SU-DHL-6 (cell line): ENCODE results near the gene HIVEP2.

Source experiments
- H2AFZ ChIP-seq: fragments of 200-600 bp; sonication (generic); 2 replicates; pipeline ENCODE4 v1.6.1; 2014; ENCODE audit warnings: low read depth, mild to moderate bottlenecking, moderate library complexity, mixed read lengths, antibody characterized with exemption, low read length; ENCODE audit not compliant: severe bottlenecking
- H3F3A ChIP-seq: fragments of 200-600 bp; shearing (Covaris generic); 2 replicates; pipeline ENCODE4 v1.6.0; 2016; ENCODE audit warnings: antibody characterized with exemption, mild to moderate bottlenecking; ENCODE audit not compliant: insufficient read depth
- H3K27ac ChIP-seq: fragments of 200-600 bp; sonication (generic); 2 replicates; pipeline ENCODE4 v1.5.1; 2016; ENCODE audit warnings: low read depth, mild to moderate bottlenecking, low read length, moderate library complexity, mixed read lengths
- H3K27me3 ChIP-seq: fragments of 200-600 bp; sonication (generic), shearing (Covaris generic); 2 replicates; pipeline ENCODE4 v1.6.0; 2014; ENCODE audit warnings: mild to moderate bottlenecking, low read length
- H3K36me3 ChIP-seq: fragments of 200-600 bp; sonication (generic); 2 replicates; pipeline ENCODE4 v1.6.1; 2014; ENCODE audit warnings: mild to moderate bottlenecking, low read length, mixed read lengths
- H3K4me2 ChIP-seq: fragments of 300-600, 200-600 bp; shearing (Covaris generic), sonication (generic); 2 replicates; pipeline ENCODE4 v1.6.0; 2014; ENCODE audit warnings: low read length, low read depth, mild to moderate bottlenecking; ENCODE audit not compliant: poor library complexity, severe bottlenecking
- H3K4me3 ChIP-seq: fragments of 200-600 bp; sonication (generic); 2 replicates; pipeline ENCODE4 v1.5.1; 2014; ENCODE audit warnings: antibody characterized with exemption, low read length, mild to moderate bottlenecking, mixed read lengths; ENCODE audit not compliant: insufficient read depth, poor library complexity, severe bottlenecking
- H3K79me2 ChIP-seq: fragments of 200-600 bp; sonication (generic); 2 replicates; pipeline ENCODE4 v1.6.1; 2014; ENCODE audit warnings: mild to moderate bottlenecking, low read length, moderate library complexity; ENCODE audit not compliant: insufficient read depth
- H3K9ac ChIP-seq: fragments of 200-600 bp; sonication (generic); 2 replicates; pipeline ENCODE4 v1.7.0; 2014; ENCODE audit warnings: mild to moderate bottlenecking, low read length
- H3K9me2 ChIP-seq: fragments of 200-600 bp; sonication (generic); replicated peaks from 2 replicates; pipeline ENCODE4 v1.6.1; 2014; ENCODE audit warnings: low read length; ENCODE audit not compliant: insufficient read depth
- H3K9me3 ChIP-seq: fragments of 200-600 bp; sonication (generic); 2 replicates; pipeline ENCODE4 v1.6.1; 2014; ENCODE audit warnings: low read length, mixed read lengths; ENCODE audit not compliant: insufficient read depth
- H4K20me1 ChIP-seq: fragments of 200-600 bp; sonication (generic); 2 replicates; pipeline ENCODE4 v1.6.1; 2014; ENCODE audit warnings: low read depth, mild to moderate bottlenecking, antibody characterized with exemption, low read length, moderate library complexity, mixed read lengths
- CTCF ChIP-seq: fragments of 200-600 bp; sonication (generic); IDR thresholded peaks from one replicate; pipeline ENCODE4 v1.5.1; 2017; ENCODE audit warnings: antibody characterized with exemption, mild to moderate bottlenecking, low read length, moderate library complexity; ENCODE audit not compliant: insufficient read depth, poor library complexity, severe bottlenecking
- EZH2phosphoT487 ChIP-seq: fragments of 200-600 bp; sonication (generic), shearing (Covaris generic); conservative IDR thresholded peaks from 2 replicates; pipeline ENCODE4 v1.6.1; 2018; ENCODE audit warnings: mild to moderate bottlenecking, antibody characterized with exemption, low read length, moderate library complexity, mixed read lengths

HIVEP2 gene

DNA sequence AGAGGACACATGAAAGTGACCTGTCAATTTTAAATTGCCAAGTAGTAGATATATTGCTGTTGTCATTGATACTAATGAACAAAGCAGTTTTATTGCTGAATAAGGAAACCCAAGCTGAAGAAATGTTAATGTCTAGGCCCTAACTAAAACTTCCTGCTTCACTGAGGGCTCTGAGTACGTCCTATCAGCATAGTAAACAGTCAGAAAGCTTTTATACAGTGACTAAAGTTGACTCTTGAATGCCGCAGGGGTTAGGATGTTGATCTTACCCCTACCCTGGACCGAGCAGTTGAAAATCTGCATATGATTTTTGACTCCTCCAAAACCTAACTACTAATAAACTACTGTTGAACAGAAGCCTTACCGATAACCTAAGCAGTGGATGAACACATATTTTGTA lies 149.0 kb downstream of the HIVEP2 start:
- Histone ChIP-seq H3K9me3 (no peaks in the 10 kb centered on the region), H3K36me3 (0 out of 2 replicates have a peak, but pooled peaks cover 2% of the 10 kb centered on the region), H4K20me1 (no peaks in the 10 kb centered on the region), H3K79me2 (no peaks in the 10 kb centered on the region), H3K9ac (no peak overlapping the region), H3K27ac (no peak overlapping the region), H2AFZ (no peak overlapping the region), H3K4me3 (no peak overlapping the region), H3K4me2 (no peak overlapping the region), H3K9me2 (no peaks in the 10 kb centered on the region), H3K27me3 (no peaks in the 10 kb centered on the region), H3F3A (no peaks in the 10 kb centered on the region)
- TF ChIP-seq EZH2phosphoT487, result no peak
- no peak for TF ChIP-seq CTCF

- Histone ChIP-seq H4K20me1 (no peaks in the 10 kb centered on the region), H2AFZ (no peak overlapping the region), H3K36me3 (no peaks in the 10 kb centered on the region), H3K9me3 (no peaks in the 10 kb centered on the region), H3K9me2 (no peaks in the 10 kb centered on the region), H3K79me2 (no peaks in the 10 kb centered on the region), H3K27me3 (no peaks in the 10 kb centered on the region), H3K4me2 (no peak overlapping the region), H3F3A (no peaks in the 10 kb centered on the region), H3K4me3 (no peak overlapping the region), H3K9ac (no peak overlapping the region), H3K27ac (no peak overlapping the region)
- TF ChIP-seq CTCF, result no peak
- TF ChIP-seq EZH2phosphoT487, result no peak
Observed at GRCh38 chr6:142794424-142794823, 150.6 kb downstream of the HIVEP2 start.

DNA sequence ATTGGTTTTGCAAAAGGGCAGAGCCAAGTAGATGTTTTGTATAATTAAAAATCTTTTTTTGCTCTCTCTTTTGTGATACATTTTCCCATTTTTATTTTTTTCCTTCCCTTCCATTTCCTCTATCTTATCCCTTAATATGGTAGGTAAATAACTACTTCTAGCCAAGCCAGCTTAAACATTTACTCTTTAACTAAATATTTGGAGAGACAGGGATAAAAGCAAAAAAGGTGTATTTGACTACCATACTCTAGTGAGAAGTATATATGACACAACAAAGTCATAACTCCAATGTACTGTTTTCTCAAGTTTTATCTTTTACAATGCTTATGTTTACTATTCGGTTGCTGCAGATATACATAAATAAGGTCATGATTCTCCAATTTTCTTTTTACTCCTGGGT lies 154.7 kb downstream of the HIVEP2 start:
- no peaks in the 10 kb centered on the region for H3K9me2 ChIP-seq
- no peaks in the 10 kb centered on the region for H4K20me1 ChIP-seq
- no peaks in the 10 kb centered on the region for H3F3A ChIP-seq
- no peak overlapping the region for H3K9ac ChIP-seq
- H3K27ac ChIP-seq, result no peak overlapping the region
- H3K4me2 ChIP-seq, result no peak overlapping the region
- no peaks in the 10 kb centered on the region for H3K27me3 ChIP-seq
- TF ChIP-seq CTCF (no peak), EZH2phosphoT487 (no peak)
- H3K79me2 ChIP-seq, result no peaks in the 10 kb centered on the region
- H2AFZ ChIP-seq, result no peak overlapping the region
- H3K9me3 ChIP-seq, result no peaks in the 10 kb centered on the region
- H3K36me3 ChIP-seq, result no peaks in the 10 kb centered on the region
- no peak overlapping the region for H3K4me3 ChIP-seq
